HK-2 (cell line): ENCODE measurements around the gene MARS1.

Source experiments
- DNase-seq: peaks from one replicate; pipeline ENCODE4 v3.0.0-alpha.2; 2018; ENCODE audit not compliant: unreplicated experiment

MARS1 gene

GRCh38 chr12:57530396-57531142 lies 42.7 kb downstream of the MARS1 start:
- DNase-seq, result no peak

GRCh38 chr12:57531836-57532235 lies 44.0 kb downstream of the MARS1 start:
- DNase-seq, result no peak

GRCh38 chr12:57533108-57533507 lies 45.2 kb downstream of the MARS1 start:
- no peak for DNase-seq

- DNase-seq, result no peak
Observed at GRCh38 chr12:57534250-57534649, 46.4 kb downstream of the MARS1 start.

- no peak for DNase-seq
Observed at GRCh38 chr12:57534991-57535543, 47.2 kb downstream of the MARS1 start.

- no peak for DNase-seq
Observed at GRCh38 chr12:57535764-57536596, 48.1 kb downstream of the MARS1 start.

- DNase-seq, result no peak
Observed at GRCh38 chr12:57536597-57536942, 48.7 kb downstream of the MARS1 start.

GRCh38 chr12:57539134-57539768 lies 51.4 kb downstream of the MARS1 start:
- DNase-seq, result no peak

GRCh38 chr12:57541001-57541400 lies 53.1 kb downstream of the MARS1 start:
- DNase-seq, result no peak

- DNase-seq, result no peak
Observed at GRCh38 chr12:57541717-57542116, 53.8 kb downstream of the MARS1 start.

- DNase-seq, result no peak
Observed at GRCh38 chr12:57543581-57543980, 55.7 kb downstream of the MARS1 start.

GRCh38 chr12:57545809-57546437 lies 58.1 kb downstream of the MARS1 start:
- DNase-seq, result no peak

- DNase-seq, result peak; percentile 96
Observed at GRCh38 chr12:57546438-57547287, 58.8 kb downstream of the MARS1 start, which contains the start of gene DCTN2. Gene DCTN2 (minus strand): TSS chr12:57547192. CDS start chr12:57547063, 129 bp downstream.

- no peak for DNase-seq
Observed at GRCh38 chr12:57547288-57548012, 59.6 kb downstream of the MARS1 start.

GRCh38 chr12:57548013-57548315 lies 60.1 kb downstream of the MARS1 start:
- DNase-seq, result no peak

GRCh38 chr12:57548488-57548887 lies 60.6 kb downstream of the MARS1 start:
- no peak for DNase-seq

- DNase-seq, result no peak
Observed at GRCh38 chr12:57549203-57549908, 61.5 kb downstream of the MARS1 start.

- DNase-seq, result no peak
Observed at GRCh38 chr12:57549909-57550640, 62.2 kb downstream of the MARS1 start, which contains the start of gene KIF5A. Gene KIF5A (plus strand): TSS chr12:57550044. CDS start chr12:57550272, 228 bp downstream.
